ENCODE data around the gene CHRNG. TPM values are rescaled to one million over a fixed set of nuclear protein-coding genes. Genes with fewer than 3 reads are reported as not detected.

The CHRNG gene
- total RNA-seq, 4 donors from 2014 or later = not detected

GRCh38 chr2:232493701-232494474 lies 45.6 kb upstream of the CHRNG start:
- no peak for TF ChIP-seq CTCF (IDR thresholded peaks at IDR 0.05; ENCODE audit: low read depth)

- TF ChIP-seq CTCF (IDR thresholded peaks at IDR 0.05; ENCODE audit: low read depth) = no peak
Observed at GRCh38 chr2:232494542-232494941, 45.0 kb upstream of the CHRNG start.

GRCh38 chr2:232495292-232495691 lies 44.2 kb upstream of the CHRNG start:
- TF ChIP-seq CTCF (IDR thresholded peaks at IDR 0.05; ENCODE audit: low read depth) = no peak

GRCh38 chr2:232496501-232497270 lies 42.8 kb upstream of the CHRNG start:
- TF ChIP-seq CTCF (IDR thresholded peaks at IDR 0.05; ENCODE audit: low read depth) = no peak

- TF ChIP-seq CTCF (IDR thresholded peaks at IDR 0.05; ENCODE audit: low read depth) = no peak
Observed at GRCh38 chr2:232497348-232497747, 42.1 kb upstream of the CHRNG start.

GRCh38 chr2:232498452-232498851 lies 41.0 kb upstream of the CHRNG start:
- no peak for TF ChIP-seq CTCF (IDR thresholded peaks at IDR 0.05; ENCODE audit: low read depth)

GRCh38 chr2:232501331-232501771 lies 38.1 kb upstream of the CHRNG start:
- TF ChIP-seq CTCF (IDR thresholded peaks at IDR 0.05; ENCODE audit: low read depth) = no peak
